GM18951 (cell line): ENCODE data around the gene FRMPD2.

Experiments
- POLR2A ChIP-seq: IDR thresholded peaks from 4 replicates; pipeline ENCODE4 v1.6.1; 2011; ENCODE audit warnings: mild to moderate bottlenecking; ENCODE audit not compliant: insufficient read length, insufficient read depth; ENCODE audit errors: extremely low read depth
- in situ Hi-C: fragments of 300-500 bp; cut with MboI; formaldehyde crosslinking; loops from one replicate; pipeline ENCODE4 v1.12.0; 2022; ENCODE audit warnings: low sequenced_read_pairs, mixed read lengths, inconsistent platforms; ENCODE audit not compliant: unreplicated experiment

The FRMPD2 gene, protein sequence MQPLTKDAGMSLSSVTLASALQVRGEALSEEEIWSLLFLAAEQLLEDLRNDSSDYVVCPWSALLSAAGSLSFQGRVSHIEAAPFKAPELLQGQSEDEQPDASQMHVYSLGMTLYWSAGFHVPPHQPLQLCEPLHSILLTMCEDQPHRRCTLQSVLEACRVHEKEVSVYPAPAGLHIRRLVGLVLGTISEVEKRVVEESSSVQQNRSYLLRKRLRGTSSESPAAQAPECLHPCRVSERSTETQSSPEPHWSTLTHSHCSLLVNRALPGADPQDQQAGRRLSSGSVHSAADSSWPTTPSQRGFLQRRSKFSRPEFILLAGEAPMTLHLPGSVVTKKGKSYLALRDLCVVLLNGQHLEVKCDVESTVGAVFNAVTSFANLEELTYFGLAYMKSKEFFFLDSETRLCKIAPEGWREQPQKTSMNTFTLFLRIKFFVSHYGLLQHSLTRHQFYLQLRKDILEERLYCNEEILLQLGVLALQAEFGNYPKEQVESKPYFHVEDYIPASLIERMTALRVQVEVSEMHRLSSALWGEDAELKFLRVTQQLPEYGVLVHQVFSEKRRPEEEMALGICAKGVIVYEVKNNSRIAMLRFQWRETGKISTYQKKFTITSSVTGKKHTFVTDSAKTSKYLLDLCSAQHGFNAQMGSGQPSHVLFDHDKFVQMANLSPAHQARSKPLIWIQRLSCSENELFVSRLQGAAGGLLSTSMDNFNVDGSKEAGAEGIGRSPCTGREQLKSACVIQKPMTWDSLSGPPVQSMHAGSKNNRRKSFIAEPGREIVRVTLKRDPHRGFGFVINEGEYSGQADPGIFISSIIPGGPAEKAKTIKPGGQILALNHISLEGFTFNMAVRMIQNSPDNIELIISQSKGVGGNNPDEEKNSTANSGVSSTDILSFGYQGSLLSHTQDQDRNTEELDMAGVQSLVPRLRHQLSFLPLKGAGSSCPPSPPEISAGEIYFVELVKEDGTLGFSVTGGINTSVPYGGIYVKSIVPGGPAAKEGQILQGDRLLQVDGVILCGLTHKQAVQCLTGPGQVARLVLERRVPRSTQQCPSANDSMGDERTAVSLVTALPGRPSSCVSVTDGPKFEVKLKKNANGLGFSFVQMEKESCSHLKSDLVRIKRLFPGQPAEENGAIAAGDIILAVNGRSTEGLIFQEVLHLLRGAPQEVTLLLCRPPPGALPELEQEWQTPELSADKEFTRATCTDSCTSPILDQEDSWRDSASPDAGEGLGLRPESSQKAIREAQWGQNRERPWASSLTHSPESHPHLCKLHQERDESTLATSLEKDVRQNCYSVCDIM (N-terminal part only)

DNA sequence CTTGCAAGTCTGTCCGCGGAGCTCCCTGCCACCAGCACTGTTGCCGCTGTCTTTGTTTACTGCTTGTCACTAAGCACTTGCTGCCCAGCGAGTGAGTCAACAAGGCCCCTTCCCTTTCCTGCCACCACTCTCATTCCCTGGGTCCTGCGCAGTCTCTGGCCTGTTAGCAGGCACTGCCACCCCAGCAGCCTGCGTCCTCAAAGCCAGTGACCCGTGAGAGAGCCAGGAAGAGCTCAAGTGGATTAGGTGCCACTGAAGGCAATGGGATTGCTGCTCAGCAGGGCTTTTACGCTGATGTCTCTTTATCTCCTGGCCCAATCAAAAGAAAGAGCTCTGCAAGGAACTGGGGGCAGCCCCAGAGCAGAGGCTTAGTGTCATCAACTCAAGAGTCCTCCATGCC, at the start of gene FRMPD2:
Gene FRMPD2 (minus strand): TSS at position 61 of the 400 bp plus-strand sequence. CDS start 129 bp downstream, outside the sequence.
- in situ Hi-C loops = no loop called here

DNA sequence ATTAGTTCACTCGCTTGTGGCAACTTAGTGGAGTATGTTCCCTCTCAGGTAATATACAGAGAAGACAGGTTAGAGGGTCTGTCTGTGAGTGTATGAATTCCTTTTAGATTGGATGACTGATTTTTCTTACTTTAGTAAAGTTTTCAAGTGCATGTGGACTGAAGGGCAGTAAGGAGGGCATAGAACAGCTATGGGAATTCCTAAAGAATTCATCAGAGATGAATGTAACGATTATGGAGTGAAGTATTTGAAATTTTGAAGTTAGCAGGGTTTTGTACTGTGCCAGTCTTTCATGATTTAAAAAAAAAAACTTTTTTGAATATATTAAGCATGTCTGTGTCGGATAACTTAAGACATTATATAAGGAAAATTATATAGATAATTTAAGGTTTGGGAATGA, 47.5 kb upstream of the FRMPD2 start:
- no peak for TF ChIP-seq POLR2A

More for the DNA sequence above, at the start of gene FRMPD2:
- TF ChIP-seq POLR2A = no peak

DNA sequence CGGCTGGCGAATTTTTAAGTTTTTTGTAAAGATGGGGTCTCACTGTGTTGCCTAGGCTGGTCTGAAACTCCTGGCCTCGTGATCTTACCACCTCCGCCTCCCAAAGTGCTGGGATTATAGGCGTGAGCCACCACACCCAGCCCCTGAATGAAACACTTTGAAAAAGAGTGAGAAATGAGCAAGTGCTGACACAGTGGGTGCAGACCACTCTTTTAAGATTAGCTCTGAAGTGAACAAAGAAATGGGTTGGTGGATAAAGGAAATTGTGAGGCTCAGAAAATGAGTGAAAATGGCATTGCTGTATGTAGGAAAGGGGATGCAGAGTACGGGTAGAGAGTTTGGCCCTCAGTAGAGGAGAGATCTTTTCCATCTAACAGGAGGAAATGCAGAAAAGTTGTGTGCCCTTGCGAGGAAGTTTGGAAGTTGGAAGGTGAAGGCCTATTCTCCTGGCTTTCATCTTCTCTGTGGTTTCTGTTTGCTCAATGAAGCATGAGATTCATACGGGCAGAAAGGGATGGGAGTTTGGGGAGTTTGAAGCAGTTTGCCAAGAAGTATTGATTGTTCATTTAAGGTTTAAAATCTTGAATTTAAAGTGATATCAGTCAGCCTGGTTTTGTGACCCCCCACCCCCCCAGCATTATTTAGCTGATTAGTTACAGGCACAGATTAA, 43.0 kb upstream of the FRMPD2 start:
- no peak for TF ChIP-seq POLR2A
- in situ Hi-C loops = no loop called here

More for the DNA sequence above, 47.5 kb upstream of the FRMPD2 start:
- in situ Hi-C loops = no loop called here

DNA sequence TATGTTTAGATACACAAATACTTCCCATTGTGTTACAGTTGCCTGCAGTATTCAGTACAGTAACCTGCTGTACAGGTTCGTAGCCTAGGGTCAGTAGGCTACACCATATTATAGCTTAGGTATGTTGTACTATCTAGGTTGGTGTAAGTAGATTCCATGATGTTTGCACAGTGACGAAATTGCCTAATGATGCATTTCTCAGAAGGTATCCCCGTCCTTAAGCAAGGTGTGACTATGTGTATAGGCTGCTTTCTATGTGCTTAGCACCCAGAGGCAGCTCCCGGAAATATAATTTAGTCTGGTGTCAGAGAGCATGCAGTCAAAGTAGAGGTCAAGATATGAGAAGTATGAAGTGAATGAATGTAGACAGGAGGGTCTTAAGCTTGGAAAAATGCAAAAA, 41.7 kb upstream of the FRMPD2 start:
- in situ Hi-C loops = no loop called here

DNA sequence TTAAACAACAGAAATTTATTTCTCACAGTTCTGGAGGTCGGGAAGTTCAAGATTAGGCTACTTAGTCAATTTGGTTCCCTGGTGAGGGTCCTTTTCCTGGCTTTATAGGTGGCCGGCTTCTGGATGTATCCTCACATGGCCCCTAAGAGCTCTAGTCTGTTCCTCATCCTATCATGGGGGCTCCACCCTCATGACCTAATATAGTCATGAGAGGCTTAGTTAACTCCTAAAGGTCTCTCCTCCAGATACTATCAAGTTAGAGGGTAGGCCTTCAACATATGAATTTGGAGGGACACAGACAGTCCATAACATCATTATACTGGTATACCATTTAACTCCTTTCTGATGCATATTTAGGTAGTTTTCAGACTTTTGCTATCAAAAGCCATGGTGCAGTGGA, 39.6 kb upstream of the FRMPD2 start:
- TF ChIP-seq POLR2A = no peak
- in situ Hi-C loops = no loop called here

More for the DNA sequence above, 41.7 kb upstream of the FRMPD2 start:
- TF ChIP-seq POLR2A = no peak

DNA sequence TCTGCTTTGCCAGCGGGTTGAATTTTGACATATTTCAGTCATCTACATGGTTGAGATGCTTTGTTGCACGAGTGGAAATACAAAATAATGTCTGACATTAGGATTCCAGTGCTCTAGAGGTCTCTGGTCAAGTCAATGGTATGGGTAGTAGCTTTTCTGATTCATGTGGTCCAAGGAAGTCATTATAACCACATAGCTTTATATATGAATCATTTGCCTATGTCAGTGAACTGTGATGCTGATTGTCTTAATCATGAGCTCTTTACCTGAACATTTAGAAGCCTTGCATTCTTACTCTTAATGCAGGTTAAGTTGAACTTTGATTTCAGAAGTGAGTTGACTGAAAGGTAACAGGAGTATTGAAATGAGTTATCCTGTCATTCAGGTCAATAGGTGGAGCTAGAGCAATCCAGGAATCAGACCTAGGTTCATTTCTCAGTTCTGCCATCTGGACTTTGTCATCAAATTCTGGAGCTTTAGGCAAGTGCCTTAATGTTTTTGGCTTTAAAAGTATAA, 35.3 kb upstream of the FRMPD2 start:
- no peak for TF ChIP-seq POLR2A
- in situ Hi-C loops = no loop called here

DNA sequence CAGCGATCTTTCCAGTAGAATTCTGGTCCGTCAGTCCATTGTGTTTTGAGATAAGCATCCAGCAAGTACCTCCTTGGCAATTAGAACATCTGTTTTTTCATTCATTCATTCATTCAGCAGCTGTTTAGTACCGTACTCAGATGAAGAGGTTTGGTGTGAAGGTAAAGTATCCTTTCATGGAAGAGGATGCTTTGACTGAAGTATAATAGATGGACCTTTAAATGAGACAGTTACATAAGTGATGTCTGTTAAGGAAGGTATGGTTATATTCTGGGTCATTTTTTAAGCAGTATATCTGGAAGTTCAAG, 33.2 kb upstream of the FRMPD2 start:
- in situ Hi-C loops = no loop called here
- no peak for TF ChIP-seq POLR2A

DNA sequence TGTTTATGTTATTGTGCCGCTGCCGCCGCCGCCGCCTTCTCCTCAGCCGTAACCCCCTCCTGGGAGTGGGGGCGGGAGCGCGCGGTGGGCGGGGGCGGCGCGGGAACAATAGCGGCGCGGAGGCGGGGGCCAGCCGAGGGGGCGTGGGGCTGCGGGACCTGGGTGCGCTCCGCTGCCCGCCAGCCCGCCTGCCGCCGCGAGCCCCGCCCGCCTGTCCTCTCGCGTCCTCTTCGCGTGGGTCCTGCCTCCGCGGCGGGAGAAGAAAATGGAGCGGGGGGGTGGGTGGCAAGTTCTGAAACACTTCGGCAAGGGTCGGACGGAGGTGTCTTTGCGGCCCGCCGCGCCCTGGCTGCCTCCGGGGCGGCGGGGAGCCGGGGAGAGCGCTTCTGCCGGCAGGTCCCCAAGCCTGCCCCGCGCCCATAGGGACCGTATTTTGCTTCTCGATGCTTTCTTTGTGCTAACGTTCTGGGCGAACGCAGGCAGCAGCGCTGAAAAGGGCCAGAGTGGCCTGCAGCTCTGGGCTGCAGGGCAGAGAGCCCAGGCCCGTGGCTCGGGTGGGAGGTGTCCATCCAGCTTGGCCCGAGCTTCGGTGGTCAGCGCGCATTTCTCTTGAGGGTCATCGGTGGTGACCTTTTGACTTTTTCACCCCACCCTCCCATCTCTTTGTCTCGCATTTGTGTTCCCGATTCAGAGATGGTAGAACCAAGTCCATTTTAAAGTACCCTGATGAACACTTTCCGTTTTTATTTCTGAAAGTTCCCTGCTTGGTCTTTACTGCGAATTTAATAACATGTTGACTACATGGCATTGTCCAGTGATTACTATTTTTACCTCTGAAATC, 32.6 kb upstream of the FRMPD2 start:
- no peak for TF ChIP-seq POLR2A

DNA sequence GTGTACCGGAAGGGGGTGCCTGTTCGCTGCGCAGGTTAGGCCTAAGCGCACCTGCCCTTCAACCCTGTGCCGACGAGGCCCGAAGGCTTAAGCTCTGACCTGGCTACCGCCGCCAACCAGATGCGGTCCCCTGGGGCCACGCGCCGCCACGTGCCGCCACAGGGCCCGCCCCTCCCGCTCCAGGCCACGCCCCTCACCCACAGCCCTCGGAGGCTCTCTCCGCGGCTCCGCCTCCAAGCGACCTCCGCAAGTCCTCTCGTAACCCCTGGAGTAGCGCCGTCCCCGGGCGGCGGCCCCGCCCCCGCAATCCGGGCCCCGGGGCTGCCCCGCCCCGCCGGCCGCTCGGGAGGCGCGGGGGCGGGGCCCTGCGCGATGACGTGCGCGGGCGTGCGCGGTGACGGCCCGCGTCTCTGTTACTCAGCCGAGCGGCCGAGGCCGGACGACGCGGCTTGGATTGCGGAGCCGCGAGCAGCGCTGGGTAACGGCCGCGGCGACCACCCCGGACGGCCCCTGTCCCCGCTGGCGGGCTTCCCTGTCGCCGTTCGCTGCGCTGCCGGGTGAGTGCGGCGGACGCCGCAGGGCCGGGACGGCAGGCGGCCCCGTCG, 31.9 kb upstream of the FRMPD2 start, which contains the start of gene MAPK8:
Gene MAPK8 (plus strand): TSS at position 413 of the 605 bp plus-strand sequence. CDS start 94,984 bp downstream, outside the sequence.
- in situ Hi-C loops = no loop called here
- TF ChIP-seq POLR2A = peak; percentile 90

More for the DNA sequence above, 32.6 kb upstream of the FRMPD2 start:
- in situ Hi-C loops = no loop called here

DNA sequence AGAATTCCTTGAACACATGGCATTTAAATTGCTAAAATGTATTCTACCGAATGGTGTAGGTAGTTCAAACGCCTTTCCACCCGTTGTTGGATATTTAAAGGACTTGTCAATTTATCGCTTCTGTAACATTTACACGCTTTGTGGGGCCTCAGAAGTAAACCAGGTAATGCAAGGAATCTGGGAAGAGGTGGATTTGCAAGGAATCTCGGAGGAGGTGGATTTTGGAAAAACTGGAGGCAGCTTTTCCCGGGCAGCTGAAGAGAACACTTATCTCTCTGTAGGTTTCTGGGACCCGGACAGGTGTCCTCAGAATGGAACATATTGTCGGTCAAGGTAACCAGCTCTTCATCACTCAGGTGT, 31.4 kb upstream of the FRMPD2 start:
- TF ChIP-seq POLR2A = no peak
- in situ Hi-C loops = no loop called here
